NCI-H187 (cell line): ENCODE data around the gene ZNF606.
"Not testable (repeated sequence)": the region's sequence is repeated elsewhere in the genome, so short reads cannot be mapped to it uniquely, and the experiment has no call there.

Source experiments
- DNase-seq, 2 experiments: peaks; one replicate each; lab custom pipeline; 2025; lab: John Stamatoyannopoulos, UW

ZNF606 gene

GRCh38 chr19:58009666-58010301 is 7.2 kb upstream of the ZNF606 start:
- peak; percentile 15 to 62 for DNase-seq

GRCh38 chr19:58009301-58009665 is 6.7 kb upstream of the ZNF606 start:
- DNase-seq, result no peak

GRCh38 chr19:58008877-58009276 is 6.3 kb upstream of the ZNF606 start:
- DNase-seq, result not testable (repeated sequence)

GRCh38 chr19:58007285-58007684 is 4.7 kb upstream of the ZNF606 start:
- DNase-seq, result no peak

- peak in 1 of 2 experiments; percentile 31 for DNase-seq
Observed at GRCh38 chr19:58003174-58003828, 681 bp upstream of the ZNF606 start.

GRCh38 chr19:58001895-58002369 is 688 bp downstream of the ZNF606 start:
- no peak for DNase-seq

- no peak for DNase-seq
Observed at GRCh38 chr19:58000677-58001076, 1.9 kb downstream of the ZNF606 start.

GRCh38 chr19:57992841-57993240 is 9.8 kb downstream of the ZNF606 start:
- no peak for DNase-seq

- no peak for DNase-seq
Observed at GRCh38 chr19:57978586-57979289, 23.9 kb downstream of the ZNF606 start.

- DNase-seq, result no peak
Observed at GRCh38 chr19:57974434-57974833, 28.2 kb downstream of the ZNF606 start, which contains the start of gene C19orf18. TSS of gene C19orf18 (minus strand) at chr19:57974534. CDS start at chr19:57974432, 102 bp downstream.

GRCh38 chr19:57964761-57965160 is 37.9 kb downstream of the ZNF606 start:
- no peak for DNase-seq

GRCh38 chr19:57961785-57962184 is 40.8 kb downstream of the ZNF606 start:
- no peak for DNase-seq

GRCh38 chr19:57954996-57955395 is 47.6 kb downstream of the ZNF606 start:
- DNase-seq, result no peak

GRCh38 chr19:57949702-57950101 is 52.9 kb downstream of the ZNF606 start:
- DNase-seq, result no peak

GRCh38 chr19:57949296-57949695 is 53.3 kb downstream of the ZNF606 start:
- no peak for DNase-seq

- peak; percentile 80 to 91 for DNase-seq
Observed at GRCh38 chr19:57947419-57948134, 55.0 kb downstream of the ZNF606 start, which contains the start of gene ZNF256. TSS of gene ZNF256 (minus strand) at chr19:57947706. CDS start at chr19:57947474, 232 bp downstream.

- no peak for DNase-seq
Observed at GRCh38 chr19:57947088-57947418, 55.6 kb downstream of the ZNF606 start.

- DNase-seq, result no peak
Observed at GRCh38 chr19:57946316-57946715, 56.3 kb downstream of the ZNF606 start.

- no peak for DNase-seq
Observed at GRCh38 chr19:57941593-57941992, 61.0 kb downstream of the ZNF606 start.

- DNase-seq, result no peak
Observed at GRCh38 chr19:57935731-57936130, 66.9 kb downstream of the ZNF606 start.

- no peak for DNase-seq
Observed at GRCh38 chr19:57934820-57935665, 67.6 kb downstream of the ZNF606 start, which contains the start of gene ZNF418. TSS of gene ZNF418 (minus strand) at chr19:57935402. CDS start at chr19:57933822, 1,580 bp downstream.
